ENCODE measurements around the gene PARD3B.

Gene PARD3B

GRCh38 chr2:205047273-205047839, 502.1 kb downstream of the PARD3B start:
- no peak for DNase-seq
- intact Hi-C loops (cut with DNase I) = no loop called here

GRCh38 chr2:205051417-205051816, 506.1 kb downstream of the PARD3B start:
- no peak for DNase-seq
- intact Hi-C loops (cut with DNase I) = no loop called here

- intact Hi-C loops (cut with DNase I) = no loop called here
- DNase-seq = no peak
Measured at GRCh38 chr2:205052781-205053180, 507.5 kb downstream of the PARD3B start.

- intact Hi-C loops (cut with DNase I) = no loop called here
- no peak for DNase-seq
Measured at GRCh38 chr2:205053827-205054410, 508.6 kb downstream of the PARD3B start.

DNA sequence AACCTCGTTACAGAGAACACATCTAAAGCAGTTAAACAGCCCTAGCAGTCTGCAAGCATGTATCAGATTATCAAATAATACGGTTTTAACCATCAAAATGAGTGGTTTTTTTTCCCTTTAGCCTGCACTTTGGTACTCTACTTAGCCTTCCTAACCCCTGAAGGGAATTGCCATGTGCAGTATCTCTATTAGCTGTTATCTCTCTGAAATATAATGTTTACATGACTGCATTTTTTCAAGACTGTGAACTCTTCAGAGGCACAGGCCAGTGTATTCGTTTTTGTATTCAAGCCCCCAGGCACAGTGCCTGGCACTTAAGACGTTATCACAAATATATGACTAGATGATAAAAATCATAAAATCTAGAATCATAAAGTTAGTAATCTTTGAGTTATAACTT, 509.5 kb downstream of the PARD3B start:
- DNase-seq = no peak
- intact Hi-C loops (cut with DNase I) = no loop called here

DNA sequence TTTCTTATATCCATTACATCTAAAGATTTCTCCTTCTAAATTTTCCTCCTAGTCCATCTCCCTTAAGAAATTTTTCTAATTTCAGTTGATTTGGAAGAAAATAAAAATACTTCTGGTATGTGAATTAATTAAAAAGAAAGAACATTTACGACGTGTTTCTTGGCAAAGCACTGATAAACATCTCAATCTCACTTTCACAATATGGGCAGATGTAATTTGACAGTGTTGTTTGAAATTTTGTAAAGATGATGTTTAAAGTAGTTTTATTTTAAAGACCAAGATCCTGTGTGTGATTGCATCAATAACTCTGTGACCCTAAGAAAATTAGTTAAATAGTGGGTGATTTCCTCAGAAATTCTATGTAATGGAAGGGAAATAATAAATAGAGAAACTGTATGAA, 510.0 kb downstream of the PARD3B start:
- intact Hi-C loops (cut with DNase I) = no loop called here
- DNase-seq = no peak

- intact Hi-C loops (cut with DNase I) = no loop called here
- no peak for DNase-seq
Measured at GRCh38 chr2:205056151-205056561, 510.9 kb downstream of the PARD3B start.

- DNase-seq = no peak
- intact Hi-C loops (cut with DNase I) = no loop called here
Measured at GRCh38 chr2:205058409-205058808, 513.1 kb downstream of the PARD3B start.

GRCh38 chr2:205060269-205060668, 515.0 kb downstream of the PARD3B start:
- DNase-seq = no peak
- intact Hi-C loops (cut with DNase I) = no loop called here

DNA sequence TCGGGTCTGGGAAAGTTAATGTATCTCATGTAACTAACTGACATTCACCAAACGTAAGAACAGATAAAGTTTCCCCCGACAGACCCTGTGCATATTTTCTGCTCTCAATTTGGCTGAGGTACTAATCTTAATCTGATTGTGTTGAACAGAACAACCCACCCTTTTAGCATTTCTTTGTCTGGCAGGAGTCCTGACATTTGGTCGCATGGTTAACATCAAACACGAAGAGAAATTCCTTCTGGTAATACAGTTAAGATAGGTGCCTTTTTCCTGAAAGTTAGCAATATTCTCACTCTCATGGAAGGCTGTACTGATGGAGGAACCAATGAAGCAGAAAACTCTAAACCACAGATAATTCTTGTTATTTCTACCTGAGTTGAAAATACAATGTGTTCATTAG, 520.8 kb downstream of the PARD3B start:
- intact Hi-C loops (cut with DNase I) = no loop called here
- no peak for DNase-seq

DNA sequence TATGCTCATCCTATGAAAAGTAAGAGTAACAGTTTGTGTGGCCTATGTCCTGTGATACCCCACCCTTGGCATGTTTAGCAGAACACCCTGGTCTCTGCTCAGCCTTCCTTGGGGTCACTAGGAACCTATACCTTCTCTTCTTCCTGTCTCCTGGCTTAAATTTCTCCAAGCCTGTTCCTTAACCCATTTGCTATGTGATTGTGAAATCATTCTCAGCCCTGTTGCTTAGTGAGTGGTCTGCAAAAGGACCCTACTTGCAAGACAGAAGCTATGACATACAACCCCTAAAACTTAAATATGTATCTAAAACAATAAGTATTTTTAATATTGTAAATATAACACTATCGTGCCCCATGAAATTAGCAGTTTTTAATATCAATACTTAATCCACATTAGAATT, 524.7 kb downstream of the PARD3B start:
- DNase-seq = no peak
- intact Hi-C loops (cut with DNase I) = no loop called here

DNA sequence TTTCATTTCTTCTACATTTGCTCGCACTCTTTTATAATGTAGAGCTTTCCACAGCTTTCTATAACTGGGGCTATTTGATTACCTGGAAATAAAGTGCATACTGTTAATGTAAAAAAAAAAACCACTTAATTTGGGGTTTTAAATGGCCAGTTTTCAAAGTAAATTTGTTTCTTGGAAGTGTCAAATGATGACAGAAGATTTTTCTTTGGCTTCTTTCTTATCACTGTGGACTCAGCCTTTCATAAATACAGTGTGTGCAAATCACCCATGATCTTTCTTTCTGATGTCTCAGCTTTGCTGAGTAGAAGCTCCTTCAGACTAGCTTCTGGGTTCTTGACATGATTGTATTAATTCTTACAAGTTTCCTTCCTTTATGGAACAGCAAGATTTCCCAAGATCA, 525.6 kb downstream of the PARD3B start:
- intact Hi-C loops (cut with DNase I) = no loop called here
- no peak for DNase-seq

DNA sequence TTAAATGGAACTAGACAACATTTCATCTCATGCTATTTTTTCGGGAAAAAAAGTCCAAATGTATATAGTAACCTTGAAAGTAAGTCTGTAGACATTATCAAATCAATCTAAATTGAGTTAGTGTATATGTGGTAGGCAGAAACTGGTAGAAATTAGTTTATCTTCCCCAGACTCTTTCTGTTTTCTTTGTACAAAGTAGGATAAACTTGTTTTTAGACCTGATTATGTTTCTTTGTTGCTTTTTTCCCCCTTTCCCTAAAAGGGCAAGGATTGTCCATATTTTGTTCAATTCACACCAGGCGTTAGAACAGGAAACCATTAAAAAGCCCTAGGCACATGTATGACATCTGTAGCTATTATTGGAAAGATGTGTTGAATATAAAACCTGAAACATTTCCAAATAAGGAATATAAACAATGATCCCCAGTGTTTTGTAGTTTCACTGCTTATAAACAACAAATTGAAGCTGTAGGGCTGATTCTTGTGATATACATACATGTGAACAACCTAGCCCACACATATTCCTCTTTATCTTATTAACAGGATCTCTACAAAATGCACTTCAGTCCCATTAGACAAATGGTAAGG, 528.3 kb downstream of the PARD3B start:
- intact Hi-C loops (cut with DNase I) = no loop called here

GRCh38 chr2:205076405-205076804, 531.1 kb downstream of the PARD3B start:
- intact Hi-C loops (cut with DNase I) = no loop called here
- no peak for DNase-seq

More for the DNA sequence above, 528.3 kb downstream of the PARD3B start:
- no peak for DNase-seq

- intact Hi-C loops (cut with DNase I) = no loop called here
- DNase-seq = no peak
Measured at GRCh38 chr2:205077159-205077558, 531.9 kb downstream of the PARD3B start.

DNA sequence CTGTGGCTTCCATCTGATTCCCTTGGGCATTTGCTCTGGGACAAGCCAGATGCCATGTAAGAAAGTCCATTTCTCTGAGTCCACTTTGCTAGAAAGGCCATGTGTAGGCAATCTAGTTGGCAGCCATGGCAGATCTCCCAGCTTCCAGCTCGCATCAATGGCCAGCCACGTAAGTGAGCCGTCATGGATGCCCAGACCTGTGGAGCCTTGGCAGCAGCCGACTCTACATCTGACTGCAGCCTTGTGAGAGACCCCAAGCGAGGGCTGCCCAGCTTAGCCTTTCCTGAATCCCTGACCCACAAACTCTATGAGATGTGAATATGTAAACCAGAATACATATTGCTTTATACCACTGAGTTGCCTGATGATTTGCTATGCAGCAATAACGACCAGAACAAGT, 533.5 kb downstream of the PARD3B start:
- intact Hi-C loops (cut with DNase I) = no loop called here
- DNase-seq = no peak

- intact Hi-C loops (cut with DNase I) = no loop called here
- DNase-seq = no peak
Measured at GRCh38 chr2:205079173-205079572, 533.9 kb downstream of the PARD3B start.

GRCh38 chr2:205086662-205087061, 541.4 kb downstream of the PARD3B start:
- no peak for DNase-seq
- intact Hi-C loops (cut with DNase I) = no loop called here

DNA sequence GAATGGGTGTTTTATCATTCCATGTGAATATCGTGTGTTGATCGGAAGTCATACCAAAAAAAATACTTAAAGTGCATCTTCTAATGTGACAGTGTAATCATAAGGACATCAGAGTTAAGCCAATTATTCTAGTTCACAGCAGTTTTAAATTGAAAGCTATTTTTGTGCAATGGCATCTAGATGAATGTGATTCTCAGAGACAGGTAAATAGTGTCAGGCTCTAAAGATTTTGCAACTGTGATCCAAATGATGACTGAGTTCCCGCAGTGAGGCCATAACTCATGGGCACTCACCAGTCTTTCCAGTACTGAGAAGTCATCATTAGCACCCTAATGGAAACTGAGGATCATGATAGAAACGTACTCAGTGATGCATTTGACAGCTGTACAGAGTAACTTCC, 542.6 kb downstream of the PARD3B start:
- DNase-seq = no peak

DNA sequence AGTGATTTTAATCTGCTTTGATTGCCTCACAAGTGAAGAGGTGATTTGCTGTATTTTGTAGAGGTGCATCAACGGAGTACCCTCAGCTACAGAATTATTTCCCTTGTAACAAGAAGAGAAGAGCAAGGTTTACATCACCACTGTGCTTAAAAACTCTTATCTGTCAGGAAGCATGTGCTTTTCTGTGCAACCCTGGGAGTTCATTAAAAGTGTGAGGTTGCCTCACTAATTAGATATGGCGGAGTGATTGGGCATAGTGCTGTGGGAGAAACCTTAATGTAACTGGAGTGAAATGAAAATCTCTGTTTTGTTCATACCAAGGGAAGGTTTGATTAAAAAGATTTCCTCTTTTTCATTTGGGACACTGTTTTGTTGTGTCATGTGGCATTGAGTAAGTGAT, 544.7 kb downstream of the PARD3B start:
- no peak for DNase-seq
- intact Hi-C loops (cut with DNase I) = no loop called here

More for the DNA sequence above, 542.6 kb downstream of the PARD3B start:
- intact Hi-C loops (cut with DNase I) = no loop called here

DNA sequence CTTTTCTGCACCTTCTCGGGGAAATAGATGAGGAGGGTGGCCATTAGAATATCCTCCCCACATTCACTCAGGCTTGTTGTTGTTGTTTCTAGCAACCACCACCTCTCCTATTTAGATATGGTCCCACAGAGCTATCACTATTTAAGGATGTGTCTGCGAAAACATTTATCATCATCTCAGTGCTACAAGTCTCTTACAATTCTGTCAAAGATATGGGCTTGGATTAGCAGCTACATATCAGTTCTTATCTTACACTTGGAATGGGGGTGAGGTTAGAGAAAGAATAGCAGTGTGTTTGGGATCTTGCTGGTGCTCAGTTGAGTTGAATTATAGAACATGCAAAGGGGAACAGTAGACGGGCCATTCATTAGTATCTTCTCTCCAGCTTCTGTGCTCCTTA, 546.1 kb downstream of the PARD3B start:
- DNase-seq = no peak
- intact Hi-C loops (cut with DNase I) = no loop called here

Measured in head of caudate nucleus (tissue), 42 donors.